HG03175 (cell line): ENCODE data around the gene TMX3.

Experiments
- ATAC-seq: cut with Tn5 transposase; IDR thresholded peaks from one replicate; pipeline ENCODE4 v1.9.1; 2021; ENCODE audit warnings: mild to moderate bottlenecking, moderate library complexity; ENCODE audit not compliant: unreplicated experiment

TMX3 gene

GRCh38 chr18:68713796-68714195, 1.1 kb downstream of the TMX3 start:
- no peak for ATAC-seq

- ATAC-seq = no peak
Observed at GRCh38 chr18:68713131-68713530, 1.8 kb downstream of the TMX3 start.

- no peak for ATAC-seq
Observed at GRCh38 chr18:68707646-68708045, 7.3 kb downstream of the TMX3 start.

- no peak for ATAC-seq
Observed at GRCh38 chr18:68705119-68705518, 9.8 kb downstream of the TMX3 start.

GRCh38 chr18:68703326-68703725, 11.6 kb downstream of the TMX3 start:
- ATAC-seq = no peak

DNA sequence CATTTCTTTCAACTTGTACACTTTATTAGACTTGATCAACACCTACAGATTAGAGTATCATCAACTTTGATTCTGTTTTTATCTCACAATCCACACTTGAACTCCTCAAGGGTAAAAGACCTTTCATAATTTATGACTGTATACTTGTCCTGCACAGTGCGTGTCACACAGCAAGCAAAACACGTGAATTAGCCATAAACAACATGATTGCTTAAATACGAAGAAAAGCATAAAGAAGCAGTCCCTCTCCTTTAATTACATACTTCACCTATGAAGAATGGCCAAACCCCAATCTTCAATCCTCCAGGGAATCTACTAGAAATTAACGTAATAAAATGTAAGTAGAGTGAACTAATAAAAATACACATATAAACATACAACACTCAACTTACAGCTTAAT, 13.6 kb downstream of the TMX3 start:
- no peak for ATAC-seq

DNA sequence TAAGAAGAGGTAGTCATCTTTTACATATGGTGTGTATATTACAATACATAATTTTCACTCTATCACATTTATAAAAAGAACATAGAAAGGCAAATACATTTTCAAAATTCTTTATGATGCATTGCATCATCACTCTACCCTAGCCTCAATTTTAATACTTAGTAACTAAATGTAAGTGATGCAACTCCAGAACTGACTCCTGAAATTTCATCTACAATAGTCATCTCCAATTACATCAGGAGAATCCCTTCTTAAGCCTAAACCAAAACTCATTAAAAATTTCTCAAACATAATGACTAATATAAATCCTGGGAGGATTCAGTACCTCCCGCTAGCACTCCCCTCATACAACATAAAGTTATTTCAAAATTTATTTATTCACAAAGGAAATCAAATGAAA, 15.9 kb downstream of the TMX3 start:
- ATAC-seq = no peak

DNA sequence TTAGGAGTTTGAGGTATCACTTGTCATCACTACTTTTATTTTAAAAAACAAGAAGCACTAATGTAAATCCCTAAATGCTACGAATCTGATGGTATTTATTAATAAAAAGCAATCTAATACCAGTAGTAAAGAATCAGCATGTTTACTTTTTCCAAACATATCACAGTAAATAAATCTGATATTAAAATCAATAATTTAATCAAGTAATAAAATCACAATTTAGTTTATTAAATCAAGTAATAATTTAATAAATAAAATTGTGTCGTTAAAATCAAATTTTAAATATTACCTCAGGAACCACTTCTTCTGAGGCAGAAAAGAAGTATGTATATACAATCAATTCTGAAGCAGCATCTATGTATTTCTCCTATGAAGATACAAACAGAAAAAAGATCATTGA, 18.0 kb downstream of the TMX3 start:
- ATAC-seq = no peak

DNA sequence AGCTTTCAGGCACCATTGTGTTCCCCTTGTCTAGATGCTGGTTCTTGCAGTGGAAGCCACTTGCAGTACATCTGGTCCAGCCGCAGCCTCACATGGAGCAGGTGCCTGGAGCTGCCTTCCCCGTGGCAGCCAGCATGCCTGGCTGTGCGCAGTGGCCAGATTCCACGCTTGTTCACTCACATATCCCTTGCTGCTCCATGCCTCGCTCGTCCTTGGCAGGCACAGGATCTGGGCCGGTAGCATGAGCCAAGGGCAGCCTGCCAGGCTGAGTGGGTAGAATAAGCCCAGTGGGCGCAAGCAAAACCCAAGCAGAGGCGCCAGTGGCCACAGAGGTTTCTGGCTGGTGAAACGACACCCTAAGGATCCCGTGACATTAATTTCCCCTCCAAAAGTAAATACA, 20.6 kb downstream of the TMX3 start:
- ATAC-seq = no peak

DNA sequence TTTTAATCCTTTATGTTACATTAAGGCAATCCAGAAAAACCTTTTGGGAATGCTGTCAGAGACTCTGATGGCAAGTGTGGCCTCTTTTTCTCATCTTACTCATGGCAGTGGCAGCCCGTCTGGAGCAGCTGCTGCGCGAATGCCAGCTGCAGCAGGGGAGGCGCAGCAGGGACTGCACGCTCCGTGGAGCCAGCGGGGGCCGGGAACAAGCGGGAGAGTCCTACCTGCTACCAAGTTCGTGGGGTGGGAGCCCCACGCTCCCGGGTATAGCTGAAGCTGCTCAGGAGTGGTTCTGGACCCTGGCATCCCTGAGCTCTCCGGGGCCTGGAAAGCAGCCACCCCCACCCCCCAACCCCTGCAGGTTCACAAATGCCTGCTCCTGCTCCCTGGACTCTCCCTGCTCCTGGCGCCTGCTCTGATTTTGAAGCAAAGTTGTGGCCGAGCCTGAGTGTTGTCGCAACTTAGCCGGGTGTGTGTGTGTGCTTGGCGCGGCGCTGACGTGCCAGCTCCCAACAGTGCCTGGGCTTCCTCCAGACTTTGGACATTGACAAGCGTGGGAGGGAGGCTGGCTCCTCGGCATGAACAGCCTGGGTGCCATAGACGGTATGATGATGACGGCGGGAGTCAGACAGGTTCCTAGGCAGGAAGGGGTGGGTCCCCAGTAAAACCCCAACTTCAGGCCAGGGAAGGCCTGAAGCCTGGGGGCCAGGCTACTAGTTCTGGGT, 21.7 kb downstream of the TMX3 start:
- ATAC-seq = no peak

DNA sequence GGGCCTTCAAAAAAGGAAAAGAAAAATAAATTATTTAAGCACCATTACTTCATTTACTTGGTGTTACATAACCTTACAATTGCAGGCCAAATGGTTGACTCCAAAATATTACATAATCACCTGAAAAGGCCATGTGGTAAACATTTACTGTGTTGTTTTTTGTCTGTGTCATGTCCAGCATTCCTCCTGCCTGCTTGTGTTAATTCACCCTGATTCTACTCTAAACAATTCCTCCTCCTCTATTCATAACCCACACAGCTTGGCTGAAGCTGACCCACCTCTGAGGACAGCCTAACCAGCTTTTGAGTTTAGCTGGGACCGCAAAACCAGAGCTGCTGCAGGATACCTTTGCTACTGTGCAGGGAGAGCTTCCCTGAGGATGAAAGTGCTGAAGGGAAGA, 35.4 kb downstream of the TMX3 start:
- no peak for ATAC-seq

DNA sequence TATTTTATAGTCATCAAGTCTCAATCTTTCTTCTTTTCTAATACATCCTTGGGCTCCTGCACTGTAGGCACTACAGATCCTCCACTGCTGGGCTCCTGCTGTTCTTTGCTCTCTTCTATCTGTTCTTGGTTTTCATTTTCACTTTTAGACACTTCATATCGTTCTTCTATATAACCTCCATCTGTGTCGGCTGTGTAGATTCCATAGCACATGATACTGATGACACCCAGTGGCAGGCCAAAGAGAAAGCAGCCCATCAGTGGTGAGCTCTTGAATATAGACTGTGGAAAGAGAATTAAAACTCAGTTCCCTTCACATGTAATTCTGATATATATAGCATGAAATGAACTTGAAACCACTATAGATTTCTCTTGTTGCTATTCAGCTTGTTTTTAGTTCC, 38.0 kb downstream of the TMX3 start:
- peak; percentile 88 for ATAC-seq

DNA sequence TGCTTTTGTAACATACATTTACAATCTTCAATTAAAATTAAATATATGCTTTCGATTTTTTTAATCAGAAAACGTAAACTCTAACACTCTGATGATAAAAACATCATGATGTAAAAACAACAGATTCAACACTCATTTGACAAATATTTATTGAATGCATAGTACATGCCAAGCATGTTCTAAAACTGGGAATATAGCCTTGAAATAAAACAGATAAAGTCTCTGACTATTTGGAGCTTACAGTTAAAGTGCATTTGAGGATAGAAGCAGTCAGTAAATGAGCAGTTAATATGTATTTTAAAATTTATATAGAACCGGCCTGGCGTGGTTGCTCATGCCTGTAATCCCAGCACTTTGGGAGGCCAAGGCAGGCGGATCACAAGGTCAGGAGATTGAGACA, 47.8 kb downstream of the TMX3 start:
- no peak for ATAC-seq

DNA sequence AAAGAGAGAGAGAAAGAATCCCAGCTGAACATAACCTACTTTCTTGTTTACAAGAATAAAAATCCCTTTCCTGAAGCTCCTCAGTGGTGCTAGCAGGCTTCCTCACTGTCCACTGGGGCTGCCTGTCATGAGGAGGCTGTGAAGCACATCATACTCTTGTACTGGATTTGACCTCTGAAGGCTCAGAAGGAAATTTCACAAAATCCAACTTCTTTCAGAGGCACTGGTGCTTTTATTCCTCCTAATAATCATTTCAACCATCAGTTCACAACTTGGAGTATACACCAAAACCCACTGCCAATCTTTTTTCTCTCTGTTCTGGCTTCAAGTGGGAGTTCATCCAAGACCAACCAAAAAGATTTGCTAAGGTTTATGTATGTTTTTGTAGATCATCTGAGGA, 48.5 kb downstream of the TMX3 start:
- no peak for ATAC-seq

DNA sequence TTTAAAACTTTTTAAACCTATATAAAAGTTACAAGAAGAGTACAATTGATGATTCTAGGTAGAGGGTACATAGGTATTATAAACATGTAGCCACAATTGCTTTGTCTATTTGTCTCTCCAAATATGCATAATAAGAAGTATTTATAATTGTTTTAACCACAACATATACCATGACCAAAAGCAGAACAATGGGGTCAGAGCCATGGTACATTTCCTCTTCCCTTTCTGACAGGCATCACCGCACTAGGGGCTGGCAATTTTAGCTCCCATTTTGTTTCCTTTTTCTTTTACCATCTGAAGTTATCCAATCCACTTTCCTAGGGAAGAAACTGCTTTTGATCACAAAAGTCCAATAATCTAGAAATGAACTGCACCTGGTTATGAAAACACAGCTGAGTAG, 49.3 kb downstream of the TMX3 start:
- no peak for ATAC-seq

- no peak for ATAC-seq
Observed at GRCh38 chr18:68662754-68663153, 52.2 kb downstream of the TMX3 start.

GRCh38 chr18:68660354-68661183, 54.3 kb downstream of the TMX3 start:
- no peak for ATAC-seq

- no peak for ATAC-seq
Observed at GRCh38 chr18:68648191-68648590, 66.7 kb downstream of the TMX3 start.

DNA sequence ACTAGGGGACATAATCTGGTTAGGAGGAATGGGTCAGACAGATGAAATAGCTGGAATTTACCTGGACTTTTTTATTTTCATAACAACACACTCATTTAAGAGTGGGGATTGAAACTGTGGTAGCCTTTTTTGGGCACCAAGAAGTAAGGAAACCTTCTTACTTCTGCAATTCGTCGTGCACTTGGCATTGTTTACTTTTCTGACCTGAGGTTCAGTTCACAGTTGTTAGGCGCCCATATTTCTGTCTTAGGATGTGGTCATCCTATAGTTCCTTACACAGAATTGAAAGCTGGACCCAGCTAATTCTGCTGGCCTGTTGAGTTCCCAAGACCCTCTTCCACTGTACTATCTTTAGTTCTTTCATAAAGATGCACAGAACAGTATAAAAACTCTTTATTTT, 72.9 kb downstream of the TMX3 start:
- ATAC-seq = peak; percentile 62

DNA sequence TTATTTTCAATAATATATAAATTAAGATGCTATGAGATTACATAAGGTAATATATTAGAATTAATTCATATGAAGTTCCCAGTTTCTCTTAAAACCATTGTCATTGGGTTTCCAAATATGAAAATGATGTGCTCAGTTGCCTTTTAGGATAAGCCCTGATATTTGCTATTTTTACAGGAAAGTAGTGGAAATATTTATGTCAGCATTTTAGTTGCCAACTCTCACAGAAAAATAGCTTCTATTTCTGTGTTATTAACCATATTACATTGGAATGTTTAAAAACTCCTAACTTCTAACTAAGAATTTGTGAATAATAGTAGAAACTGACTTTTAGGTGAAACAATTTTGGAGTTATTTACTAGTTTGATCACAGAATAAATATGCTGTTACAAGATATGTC, 74.0 kb downstream of the TMX3 start:
- no peak for ATAC-seq

GRCh38 chr18:68638613-68639012, 76.3 kb downstream of the TMX3 start:
- ATAC-seq = no peak

DNA sequence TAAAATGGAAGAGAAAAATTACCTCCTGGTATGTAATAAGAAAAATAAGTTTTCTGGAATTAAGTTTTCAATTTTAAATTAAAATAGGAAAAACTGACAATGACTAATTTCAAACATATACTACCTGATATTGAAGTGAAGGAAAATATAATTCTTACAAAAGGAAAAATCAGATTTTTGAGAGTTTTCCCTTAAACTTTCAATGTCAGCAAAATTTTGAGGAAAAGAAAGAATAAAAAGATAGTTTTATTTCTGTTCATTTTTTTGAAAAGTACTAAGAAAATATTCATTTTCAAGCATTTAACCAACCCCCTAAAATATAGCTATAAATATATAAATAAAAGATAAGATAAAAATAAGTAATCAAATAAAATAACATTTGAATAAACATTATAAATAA, 87.1 kb downstream of the TMX3 start:
- no peak for ATAC-seq
